HL-60 (cell line): ENCODE measurements around the gene FUT2.

Experiments
- DNase-seq, 2 experiments: peaks; one replicate each; pipeline ENCODE4 v3.0.0-alpha.2; 2010 to 2020; ENCODE audit warnings: low read depth in 1 of 2, low spot score in 1 of 2
- H3K27ac ChIP-seq: fragments of 250-450 bp; sonication (Bioruptor Pico); replicated peaks from 2 replicates; pipeline ENCODE4 v1.5.1; 2020; ENCODE audit warnings: mild to moderate bottlenecking, moderate library complexity
- H3K27me3 ChIP-seq: fragments of 250-450 bp; sonication (Bioruptor Pico); 2 replicates; pipeline ENCODE4 v1.5.1; 2021; ENCODE audit warnings: mild to moderate bottlenecking, moderate library complexity; ENCODE audit not compliant: insufficient read depth, poor library complexity, severe bottlenecking
- H3K4me3 ChIP-seq: replicated peaks from 2 replicates; pipeline ENCODE4 v1.5.1; 2011; ENCODE audit warnings: mild to moderate bottlenecking, control low read depth, low read length; ENCODE audit not compliant: insufficient read depth
- CTCF ChIP-seq: IDR thresholded peaks from one replicate; pipeline ENCODE4 v1.5.1; 2011; ENCODE audit warnings: low read length, control low read depth, inconsistent platforms; ENCODE audit not compliant: insufficient read depth
- GABPA ChIP-seq: IDR thresholded peaks from 2 replicates; pipeline ENCODE4 v1.6.1; 2012; ENCODE audit warnings: low read depth
- POLR2AphosphoS5 ChIP-seq: IDR thresholded peaks from 2 replicates; pipeline ENCODE4 v1.6.1; 2012; ENCODE audit warnings: low read depth
- REST ChIP-seq: IDR thresholded peaks from 2 replicates; pipeline ENCODE4 v1.6.1; 2012; ENCODE audit warnings: low read depth; ENCODE audit not compliant: insufficient replicate concordance
- SPI1 ChIP-seq: IDR thresholded peaks from 2 replicates; pipeline ENCODE4 v1.6.1; 2012; ENCODE audit warnings: low read depth, mild to moderate bottlenecking, borderline replicate concordance

FUT2 gene

GRCh38 chr19:48664476-48664875 lies 31.3 kb upstream of the FUT2 start:
- H3K4me3 ChIP-seq: no peak overlapping the region
- H3K27ac ChIP-seq: no peak overlapping the region
- H3K27me3 ChIP-seq: no peaks in the 10 kb centered on the region
- TF ChIP-seq REST (no peak), SPI1 (no peak), GABPA (no peak), POLR2AphosphoS5 (no peak)
- DNase-seq: no peak

- no peak for TF ChIP-seq GABPA
- no peak for TF ChIP-seq CTCF
- TF ChIP-seq POLR2AphosphoS5: no peak
- TF ChIP-seq SPI1: no peak
- TF ChIP-seq REST: no peak
- no peak for DNase-seq
- no peak overlapping the region for H3K27ac ChIP-seq
- no peak overlapping the region for H3K4me3 ChIP-seq
- H3K27me3 ChIP-seq: no peaks in the 10 kb centered on the region
These were observed 30.0 kb upstream of the FUT2 start for GRCh38 chr19:48665786-48666185.

GRCh38 chr19:48668332-48668731 lies 27.4 kb upstream of the FUT2 start:
- no peaks in the 10 kb centered on the region for H3K27me3 ChIP-seq
- H3K27ac ChIP-seq: no peak overlapping the region
- TF ChIP-seq POLR2AphosphoS5 (no peak), REST (no peak), SPI1 (no peak), CTCF (no peak), GABPA (no peak)
- no peak for DNase-seq
- H3K4me3 ChIP-seq: no peak overlapping the region
